Transverse colon (tissue), 4 donors: ENCODE data around the gene DEDD. TPM values are rescaled to one million over a fixed set of nuclear protein-coding genes. Genes with fewer than 3 reads are reported as not detected.

ENCODE experiments used
- DNase-seq: peaks from one replicate; pipeline ENCODE4 v3.0.0-alpha.2; 2019
- H3K27ac ChIP-seq, 4 donors: fragments of 200-600 bp; sonication (generic); 2 replicates each; pipeline ENCODE4 v1.5.1; 2016 to 2018; ENCODE audit warnings: inconsistent platforms in 4 of 4
- H3K27me3 ChIP-seq: fragments of 200-600 bp; sonication (generic); 2 replicates; pipeline ENCODE4 v1.5.1; 2017; ENCODE audit warnings: inconsistent platforms
- H3K36me3 ChIP-seq, 4 donors: fragments of 200-600 bp; sonication (generic); 2 replicates each; pipeline ENCODE4 v1.5.1; 2017 to 2019; ENCODE audit warnings: inconsistent platforms in 4 of 4
- H3K4me1 ChIP-seq, 4 donors: fragments of 200-600 bp; sonication (generic); 2 replicates each; pipeline ENCODE4 v1.5.1; 2017 to 2020; ENCODE audit warnings: inconsistent platforms in 4 of 4
- H3K4me3 ChIP-seq, 4 donors: fragments of 200-600 bp; sonication (generic); 1 replicate in 1 of 4; 2 replicates in 3 of 4; pipeline versions ENCODE4 v1.5.1 to v1.6.1; 2017 to 2019; ENCODE audit warnings: inconsistent platforms in 4 of 4
- H3K9me3 ChIP-seq, 2 donors: fragments of 200-600 bp; sonication (generic); 2 replicates each; pipeline ENCODE4 v1.5.1; 2017 to 2019; ENCODE audit warnings: inconsistent platforms in 2 of 2
- EP300 ChIP-seq: sonication (generic); formaldehyde crosslinking; IDR thresholded peaks from one replicate; pipeline ENCODE4 v1.6.1; 2017; ENCODE audit warnings: antibody characterized with exemption, low read depth
- POLR2A ChIP-seq: fragments of 450-650 bp; IDR thresholded peaks from one replicate; pipeline ENCODE4 v1.6.1; 2016; ENCODE audit warnings: antibody characterized with exemption, mild to moderate bottlenecking, moderate library complexity
- POLR2AphosphoS5 ChIP-seq, 3 donors: sonication (generic); formaldehyde crosslinking; IDR thresholded peaks; one replicate each; pipeline ENCODE4 v1.6.1; 2016; ENCODE audit warnings: antibody characterized with exemption in 3 of 3
- WGBS, 2 donors: methylation state at CpG; one replicate each; pipeline ENCODE4 v1.1.5; 2018; ENCODE audit warnings: low coverage in 1 of 2; 5-methylcytosine and 5-hydroxymethylcytosine counted together
- in situ Hi-C, 4 donors: fragments of 200-750 bp; cut with MboI; loops; one replicate each; pipeline versions ENCODE4 v1.15.0 to v1.15.1; 2017; ENCODE audit warnings: low sequenced_read_pairs in 3 of 4, low pct_ligation_motif_present in 1 of 4, low pct_unique_long_range_greater_than_20kb in 1 of 4
- intact Hi-C: fragments of 100-400 bp; cut with DNase I; formaldehyde crosslinking; loops from one replicate; pipeline ENCODE4 v1.15.1; 2023; ENCODE audit warnings: low total_unique reads
- total RNA-seq, 4 donors: library from RNA; depleted of rRNA; stranded (reverse); fragments of >200 nt; gene quantifications; one replicate each; pipeline ENCODE4 v1.1.0, GENCODE V29; 2016
- TF ChIP-seq, protein P1 (sequence below), 5 experiments: fragments of 200-600 bp in 3 of 5; fragments of 450-650 bp in 2 of 5; sonication (generic) in 3 of 5; IDR thresholded peaks; 1 replicate in 2 of 5; 2 replicates in 3 of 5; pipeline ENCODE4 v1.5.1; 2016 to 2017; ENCODE audit warnings: antibody characterized with exemption in 5 of 5, inconsistent platforms in 3 of 5, mild to moderate bottlenecking in 2 of 5, moderate library complexity in 1 of 5

DEDD gene
- total RNA-seq, 4 donors from 2014 or later, result 30.3 to 73.7 (median 38.6) TPM

DNA sequence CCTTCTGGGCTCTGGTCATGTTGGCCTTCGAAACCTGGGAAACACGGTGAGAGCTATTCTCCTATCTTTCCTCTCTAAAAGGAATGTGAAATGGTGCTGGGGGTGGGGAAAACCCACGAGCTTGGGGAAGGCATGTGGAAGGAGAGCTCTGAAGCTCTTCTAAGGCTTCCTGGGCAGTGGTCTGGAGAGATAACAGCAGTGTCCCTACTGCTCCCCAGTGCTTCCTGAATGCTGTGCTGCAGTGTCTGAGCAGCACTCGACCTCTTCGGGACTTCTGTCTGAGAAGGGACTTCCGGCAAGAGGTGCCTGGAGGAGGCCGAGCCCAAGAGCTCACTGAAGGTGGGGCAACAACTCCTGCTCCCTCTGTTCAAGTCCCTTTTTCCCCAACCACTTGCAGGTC, 29.6 kb upstream of the DEDD start:
- intact Hi-C loops (no loop called here), in situ Hi-C loops (no loop called here)
- Histone ChIP-seq H3K27ac (no peak overlapping the region), H3K36me3 (no peaks in the 10 kb centered on the region), H3K27me3 (no peaks in the 10 kb centered on the region), H3K4me1 (peaks cover 14 to 36% (median 28%) of the 10 kb centered on the region in 4 donors), H3K9me3 (no peaks in the 10 kb centered on the region), H3K4me3 (no peak overlapping the region)
- 50 to 73% methylated on average over 2 to 7 of the region's 7 CpGs for WGBS, 2 donors
- DNase-seq, result no peak
- TF ChIP-seq EP300, result no peak
- TF ChIP-seq, protein P1, sequence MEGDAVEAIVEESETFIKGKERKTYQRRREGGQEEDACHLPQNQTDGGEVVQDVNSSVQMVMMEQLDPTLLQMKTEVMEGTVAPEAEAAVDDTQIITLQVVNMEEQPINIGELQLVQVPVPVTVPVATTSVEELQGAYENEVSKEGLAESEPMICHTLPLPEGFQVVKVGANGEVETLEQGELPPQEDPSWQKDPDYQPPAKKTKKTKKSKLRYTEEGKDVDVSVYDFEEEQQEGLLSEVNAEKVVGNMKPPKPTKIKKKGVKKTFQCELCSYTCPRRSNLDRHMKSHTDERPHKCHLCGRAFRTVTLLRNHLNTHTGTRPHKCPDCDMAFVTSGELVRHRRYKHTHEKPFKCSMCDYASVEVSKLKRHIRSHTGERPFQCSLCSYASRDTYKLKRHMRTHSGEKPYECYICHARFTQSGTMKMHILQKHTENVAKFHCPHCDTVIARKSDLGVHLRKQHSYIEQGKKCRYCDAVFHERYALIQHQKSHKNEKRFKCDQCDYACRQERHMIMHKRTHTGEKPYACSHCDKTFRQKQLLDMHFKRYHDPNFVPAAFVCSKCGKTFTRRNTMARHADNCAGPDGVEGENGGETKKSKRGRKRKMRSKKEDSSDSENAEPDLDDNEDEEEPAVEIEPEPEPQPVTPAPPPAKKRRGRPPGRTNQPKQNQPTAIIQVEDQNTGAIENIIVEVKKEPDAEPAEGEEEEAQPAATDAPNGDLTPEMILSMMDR (IDR thresholded peaks at IDR 0.05), result no peak
- TF ChIP-seq POLR2A, result no peak
- no peak for TF ChIP-seq POLR2AphosphoS5 (IDR thresholded peaks at IDR 0.05)

DNA sequence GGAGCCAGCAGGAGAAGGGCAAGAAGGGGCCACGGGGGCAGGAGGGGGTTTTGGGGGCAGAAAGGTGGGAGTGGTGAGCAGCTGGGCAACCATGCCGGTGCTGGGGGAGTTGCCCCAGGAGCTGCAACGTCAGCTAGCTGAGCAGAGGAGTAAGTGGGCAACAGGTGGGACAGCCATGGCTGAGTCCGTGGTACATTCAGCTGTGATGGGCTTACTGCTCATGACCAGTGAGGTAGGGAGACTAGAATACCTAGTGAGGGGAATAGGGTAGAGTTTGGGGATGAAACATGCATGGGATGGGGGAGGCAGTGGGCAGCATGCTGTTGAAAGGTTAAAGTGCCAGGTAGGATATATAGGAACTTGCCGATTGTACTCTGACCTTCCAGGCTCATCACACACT, 29.2 kb upstream of the DEDD start:
- TF ChIP-seq, protein P1 (IDR thresholded peaks at IDR 0.05), result no peak
- TF ChIP-seq POLR2AphosphoS5 (IDR thresholded peaks at IDR 0.05) (no peak), EP300 (no peak), POLR2A (no peak)
- WGBS, 2 donors, result 79 to 84% methylated on average over 4 to 5 of the region's 5 CpGs
- no peak overlapping the region for H3K4me3 ChIP-seq
- H3K4me1 ChIP-seq, result peaks cover 11 to 33% (median 26%) of the 10 kb centered on the region in 4 donors
- no peaks in the 10 kb centered on the region for H3K36me3 ChIP-seq
- no peaks in the 10 kb centered on the region for H3K27me3 ChIP-seq
- no peaks in the 10 kb centered on the region for H3K9me3 ChIP-seq
- H3K27ac ChIP-seq, result no peak overlapping the region
- in situ Hi-C loops (no loop called here), intact Hi-C loops (no loop called here)
- no peak for DNase-seq

DNA sequence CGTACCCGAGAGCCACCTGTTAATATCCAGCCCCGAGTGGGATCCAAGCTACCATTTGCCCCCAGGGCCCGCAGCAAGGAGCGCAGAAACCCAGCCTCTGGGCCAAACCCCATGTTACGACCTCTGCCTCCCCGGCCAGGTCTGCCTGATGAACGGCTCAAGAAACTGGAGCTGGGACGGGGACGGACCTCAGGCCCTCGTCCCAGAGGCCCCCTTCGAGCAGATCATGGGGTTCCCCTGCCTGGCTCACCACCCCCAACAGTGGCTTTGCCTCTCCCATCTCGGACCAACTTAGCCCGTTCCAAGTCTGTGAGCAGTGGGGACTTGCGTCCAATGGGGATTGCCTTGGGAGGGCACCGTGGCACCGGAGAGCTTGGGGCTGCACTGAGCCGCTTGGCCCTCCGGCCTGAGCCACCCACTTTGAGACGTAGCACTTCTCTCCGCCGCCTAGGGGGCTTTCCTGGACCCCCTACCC, 28.2 kb upstream of the DEDD start:
- no peak for DNase-seq
- in situ Hi-C loops, result no loop called here
- Histone ChIP-seq H3K36me3 (no peaks in the 10 kb centered on the region), H3K27me3 (no peaks in the 10 kb centered on the region), H3K27ac (no peak overlapping the region), H3K4me1 (peaks cover 11 to 33% (median 26%) of the 10 kb centered on the region in 4 donors), H3K4me3 (no peak overlapping the region), H3K9me3 (no peaks in the 10 kb centered on the region)
- WGBS, 2 donors, result 80 to 92% methylated on average over 1 to 20 of the region's 22 CpGs
- intact Hi-C loops, result no loop called here
- TF ChIP-seq, protein P1 (IDR thresholded peaks at IDR 0.05), result no peak
- TF ChIP-seq POLR2AphosphoS5 (IDR thresholded peaks at IDR 0.05) (no peak), POLR2A (no peak), EP300 (no peak)

DNA sequence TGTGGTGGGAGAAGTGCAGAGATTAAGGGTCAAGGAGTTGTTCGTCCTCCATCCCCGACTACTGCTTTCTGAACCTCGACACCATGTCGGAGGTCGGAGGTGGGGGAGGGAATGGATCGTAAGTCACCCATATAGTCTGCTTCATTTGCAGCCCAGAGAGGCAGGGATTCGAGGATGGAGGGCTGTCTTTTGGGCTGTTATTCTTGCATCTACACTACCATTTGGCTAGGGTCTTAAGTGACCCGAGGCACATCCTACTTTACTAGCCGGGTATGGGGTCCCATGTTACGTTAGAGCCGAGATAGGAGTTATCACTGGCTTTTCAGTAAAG, 27.4 kb upstream of the DEDD start:
- WGBS, 2 donors, result 7% methylated on average over 11 of the region's 11 CpGs; no CpG with 5 or more reads in 1 of the 2 donors

More for the DNA sequence above, 27.4 kb upstream of the DEDD start:
- H3K36me3 ChIP-seq, result no peaks in the 10 kb centered on the region
- no peak for DNase-seq
- H3K27me3 ChIP-seq, result no peaks in the 10 kb centered on the region
- in situ Hi-C loops, result no loop called here
- H3K27ac ChIP-seq, result peak overlapping the region; percentile 89 to 93 (median 90)
- TF ChIP-seq, protein P1 (IDR thresholded peaks at IDR 0.05), result no peak
- TF ChIP-seq POLR2A (no peak), EP300 (no peak), POLR2AphosphoS5 (IDR thresholded peaks at IDR 0.05) (no peak)
- H3K9me3 ChIP-seq, result no peaks in the 10 kb centered on the region
- peak overlapping the region; percentile 70 to 88 (median 80) for H3K4me3 ChIP-seq
- intact Hi-C loops, result no loop called here
- peaks cover 4 to 33% (median 23%) of the 10 kb centered on the region in 4 donors for H3K4me1 ChIP-seq
